OCI-LY1 (cell line): ENCODE results near the gene SLC25A34.

Experiments
- H2AFZ ChIP-seq: fragments of 200-600 bp; sonication (generic), shearing (Covaris generic); 2 replicates; pipeline ENCODE4 v1.6.0; 2014; ENCODE audit warnings: antibody characterized with exemption, mild to moderate bottlenecking, low read length
- H3F3A ChIP-seq: fragments of 200-600 bp; sonication (generic), shearing (Covaris generic); 2 replicates; pipeline ENCODE4 v1.6.0; 2014; ENCODE audit warnings: mild to moderate bottlenecking, antibody characterized with exemption, low read length, moderate library complexity; ENCODE audit not compliant: insufficient read depth
- H3K27ac ChIP-seq: fragments of 200-600 bp; sonication (generic); 2 replicates; pipeline ENCODE4 v1.5.1; 2014; ENCODE audit warnings: low read length, mixed run types, mild to moderate bottlenecking, low read depth; ENCODE audit not compliant: poor library complexity, severe bottlenecking
- H3K27me3 ChIP-seq: fragments of 200-600 bp; sonication (generic); 2 replicates; pipeline ENCODE4 v1.6.0; 2014; ENCODE audit warnings: antibody characterized with exemption, mild to moderate bottlenecking, low read length, moderate library complexity; ENCODE audit not compliant: insufficient read depth
- H3K36me3 ChIP-seq: fragments of 200-600 bp; sonication (generic); 2 replicates; pipeline ENCODE4 v1.6.1; 2014; ENCODE audit warnings: mild to moderate bottlenecking, antibody characterized with exemption, low read length, moderate library complexity, mixed read lengths; ENCODE audit not compliant: insufficient read depth
- H3K4me1 ChIP-seq: fragments of 200-600 bp; sonication (generic); 2 replicates; pipeline ENCODE4 v1.5.1; 2014; ENCODE audit warnings: mild to moderate bottlenecking, low read length, moderate library complexity; ENCODE audit not compliant: insufficient read depth, severe bottlenecking
- H3K4me2 ChIP-seq: fragments of 200-600 bp; sonication (generic), shearing (Covaris generic); 2 replicates; pipeline ENCODE4 v1.6.1; 2014; ENCODE audit warnings: low read length
- H3K4me3 ChIP-seq: fragments of 200-600 bp; sonication (generic); 2 replicates; pipeline ENCODE4 v1.5.1; 2014; ENCODE audit warnings: low read length, low read depth, mild to moderate bottlenecking, mixed read lengths; ENCODE audit not compliant: poor library complexity, severe bottlenecking
- H3K79me2 ChIP-seq: fragments of 200-600 bp; shearing (Covaris generic); 2 replicates; pipeline ENCODE4 v1.6.1; 2016; ENCODE audit warnings: mixed run types, low read length, mixed read lengths; ENCODE audit not compliant: insufficient read depth
- H3K9ac ChIP-seq: fragments of 200-600 bp; sonication (generic), shearing (Covaris generic); 2 replicates; pipeline ENCODE4 v1.6.1; 2014; ENCODE audit warnings: mild to moderate bottlenecking, low read length, mixed read lengths
- H3K9me2 ChIP-seq: fragments of 200-600 bp; sonication (generic), shearing (Covaris generic); 2 replicates; pipeline ENCODE4 v1.6.1; 2014; ENCODE audit warnings: low read depth, mild to moderate bottlenecking, low read length, mixed read lengths
- H3K9me3 ChIP-seq: fragments of 200-600 bp; shearing (Covaris generic); 2 replicates; pipeline ENCODE4 v1.6.1; 2014; ENCODE audit warnings: low read length, mixed read lengths
- H4K20me1 ChIP-seq: fragments of 200-600 bp; sonication (generic), shearing (Covaris generic); 2 replicates; pipeline ENCODE4 v1.6.0; 2016; ENCODE audit warnings: mild to moderate bottlenecking, low read length; ENCODE audit not compliant: insufficient read depth
- CTCF ChIP-seq: fragments of 200-600 bp; sonication (generic), shearing (Covaris generic); IDR thresholded peaks from 2 replicates; pipeline ENCODE4 v1.5.1; 2017; ENCODE audit warnings: mild to moderate bottlenecking, antibody characterized with exemption, low read length, moderate library complexity, mixed read lengths
- EZH2 ChIP-seq: fragments of 200-600 bp; sonication (generic), shearing (Covaris generic); IDR thresholded peaks from 2 replicates; pipeline ENCODE4 v1.8.0; 2017; ENCODE audit warnings: borderline replicate concordance, mixed run types, mild to moderate bottlenecking, antibody characterized with exemption, low read length, moderate library complexity, mixed read lengths

The SLC25A34 gene

DNA sequence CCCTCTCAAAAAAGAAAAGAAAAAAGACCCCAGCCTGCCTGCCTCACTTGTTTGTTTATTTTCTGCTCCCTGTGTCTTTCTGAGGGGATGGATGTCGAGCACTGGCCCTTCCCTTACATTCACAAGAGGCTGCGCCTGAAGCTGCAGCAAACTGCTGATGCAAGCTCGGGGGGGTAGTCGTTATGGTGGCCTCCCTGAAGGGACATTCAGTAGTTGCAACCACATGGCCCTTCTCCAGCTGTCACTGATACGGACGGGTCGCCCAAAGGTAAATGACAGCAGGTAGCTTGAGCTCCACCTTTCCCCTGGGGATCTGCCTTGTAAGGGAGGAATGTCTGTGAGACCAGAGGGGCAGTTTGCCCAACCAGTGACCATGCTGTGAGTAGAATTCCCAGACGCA is 34.3 kb upstream of the SLC25A34 start:
- no peaks in the 10 kb centered on the region for H3K27me3 ChIP-seq
- no peak overlapping the region for H3K9ac ChIP-seq
- H3K9me2 ChIP-seq = no peaks in the 10 kb centered on the region
- H3K36me3 ChIP-seq = no peaks in the 10 kb centered on the region; the same call in 1 of the 2 replicates
- peaks cover 5% of the 10 kb centered on the region; the same call in 1 of the 2 replicates for H3K79me2 ChIP-seq
- H3K27ac ChIP-seq = no peak overlapping the region
- H4K20me1 ChIP-seq = no peaks in the 10 kb centered on the region
- no peak overlapping the region for H2AFZ ChIP-seq
- no peak overlapping the region for H3K4me2 ChIP-seq
- H3K9me3 ChIP-seq = no peaks in the 10 kb centered on the region
- H3K4me3 ChIP-seq = no peak overlapping the region
- no peak for TF ChIP-seq EZH2
- TF ChIP-seq CTCF = no peak
- no peaks in the 10 kb centered on the region for H3F3A ChIP-seq
- peaks cover 25% of the 10 kb centered on the region for H3K4me1 ChIP-seq

- H3K36me3 ChIP-seq = no peaks in the 10 kb centered on the region; the same call in 1 of the 2 replicates
- no peak overlapping the region for H3K9ac ChIP-seq
- peaks cover 5% of the 10 kb centered on the region; the same call in 1 of the 2 replicates for H3K79me2 ChIP-seq
- H3F3A ChIP-seq = no peaks in the 10 kb centered on the region
- no peaks in the 10 kb centered on the region for H3K27me3 ChIP-seq
- no peak for TF ChIP-seq EZH2
- TF ChIP-seq CTCF = peak; percentile 16; the same call in 1 of the 2 replicates
- H3K4me2 ChIP-seq = no peak overlapping the region
- no peak overlapping the region for H3K27ac ChIP-seq
- no peaks in the 10 kb centered on the region for H3K9me2 ChIP-seq
- no peak overlapping the region for H3K4me3 ChIP-seq
- H3K9me3 ChIP-seq = no peaks in the 10 kb centered on the region
- H4K20me1 ChIP-seq = no peaks in the 10 kb centered on the region
- H3K4me1 ChIP-seq = peaks cover 13% of the 10 kb centered on the region
- H2AFZ ChIP-seq = no peak overlapping the region
Observed at GRCh38 chr1:15702722-15703550, 33.1 kb upstream of the SLC25A34 start.

DNA sequence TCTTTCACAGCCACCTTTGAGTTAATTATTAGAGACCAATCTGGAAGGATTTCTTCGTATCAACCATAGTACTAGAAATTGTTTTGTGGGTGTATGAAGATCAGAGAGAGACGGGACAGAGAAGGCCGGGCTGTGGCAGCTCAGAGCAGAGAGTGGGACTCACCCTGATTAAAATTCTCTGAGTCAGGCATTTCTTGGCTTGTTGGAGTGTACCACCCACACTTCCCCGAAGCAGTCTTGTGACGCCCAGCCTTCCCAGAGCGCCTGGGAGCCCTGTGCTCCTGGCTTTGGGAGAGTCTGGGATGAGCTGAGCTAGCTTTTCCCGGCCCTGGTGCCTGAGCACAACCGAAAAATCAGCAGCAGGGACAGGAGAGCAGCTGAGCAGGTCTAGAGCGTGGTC is 32.5 kb upstream of the SLC25A34 start:
- H3F3A ChIP-seq = no peaks in the 10 kb centered on the region
- no peak overlapping the region for H3K27ac ChIP-seq
- H3K27me3 ChIP-seq = no peaks in the 10 kb centered on the region
- no peaks in the 10 kb centered on the region for H3K9me3 ChIP-seq
- H3K4me2 ChIP-seq = no peak overlapping the region
- no peak overlapping the region for H2AFZ ChIP-seq
- no peak overlapping the region for H3K9ac ChIP-seq
- H3K79me2 ChIP-seq = peaks cover 5% of the 10 kb centered on the region; the same call in 1 of the 2 replicates
- no peaks in the 10 kb centered on the region for H4K20me1 ChIP-seq
- TF ChIP-seq CTCF (no peak), EZH2 (no peak)
- peaks cover 9% of the 10 kb centered on the region for H3K4me1 ChIP-seq
- H3K36me3 ChIP-seq = no peaks in the 10 kb centered on the region; the same call in 1 of the 2 replicates
- no peaks in the 10 kb centered on the region for H3K9me2 ChIP-seq
- no peak overlapping the region for H3K4me3 ChIP-seq
